NT2/D1 (cell line): ENCODE results near the gene IRX3.

ENCODE experiments used
- YY1 ChIP-seq: IDR thresholded peaks from 2 replicates; pipeline ENCODE4 v1.6.1; 2011; ENCODE audit not compliant: insufficient read length, insufficient read depth
- ZNF274 ChIP-seq: IDR thresholded peaks from 2 replicates; pipeline ENCODE4 v1.6.1; 2011; ENCODE audit warnings: mild to moderate bottlenecking, low read depth, low read length

GRCh38 chr16:54297154-54297553 is 10.6 kb upstream of the IRX3 start:
- no peak for TF ChIP-seq YY1
- no peak for TF ChIP-seq ZNF274
